Measurements from ENCODE around the gene ZNRF2. TPM values are rescaled to one million over a fixed set of nuclear protein-coding genes. Genes with fewer than 3 reads are reported as not detected.
A peak's percentile ranks its signal among the peaks of the same experiment; 100 is the strongest.
"Not testable (repeated sequence)": the region's sequence is repeated elsewhere in the genome, so short reads cannot be mapped to it uniquely, and the experiment has no call there.

Gene ZNRF2
- total and polyA plus RNA-seq, 2 of the 13 experiments (the other 11 are each of a cell fraction or from before 2014, with no cell fraction given): 3.5 to 7.7 TPM

- ATAC-seq: no peak
- no peaks in the 10 kb centered on the region for H4K20me1 ChIP-seq (ENCODE audit: insufficient read depth, low read length)
- peaks cover 16% of the 10 kb centered on the region for H3K4me1 ChIP-seq (ENCODE audit: insufficient read depth, low read length)
- no peaks in the 10 kb centered on the region; the same call in 1 of the 2 replicates for H3K9me3 ChIP-seq (ENCODE audit: low read length)
- no peak overlapping the region for H2AFZ ChIP-seq (ENCODE audit: low read length)
- 77% methylated on average over 4 of the region's 4 CpGs for WGBS (ENCODE audit: low lambda C conversion rate)
- H3K79me2 ChIP-seq (ENCODE audit: insufficient read depth, low read length): no peaks in the 10 kb centered on the region
- FAIRE-seq: no peak
- no peaks in the 10 kb centered on the region for H3K27me3 ChIP-seq (ENCODE audit: control insufficient read depth in 1 of 2, insufficient read depth in 2 of 2, low read length in 2 of 2)
- ChIA-PET CTCF (ENCODE audit: low intra/inter-chr PET ratio, low total read pairs) (no interaction called here), POLR2A (no interaction called here)
- TF ChIP-seq THAP7 (CRISPR knock-in tag; IDR thresholded peaks at IDR 0.05) (no peak), TBL1XR1 (IDR thresholded peaks at IDR 0.05; ENCODE audit: borderline replicate concordance, low read length, partially characterized antibody) (no peak), MAFK (conservative IDR thresholded peaks at IDR 0.05 in 1 of 2, IDR thresholded peaks at IDR 0.05 in 1 of 2; ENCODE audit: low read length in 2 of 2) (peak; percentile 15 to 50; a peak in 2 of 4 replicates), MAFF (IDR thresholded peaks at IDR 0.05; ENCODE audit: low read depth, low read length) (peak; percentile 15; the same call in 1 of the 2 replicates)
- H3K36me3 ChIP-seq (replicated peaks in 1 of 2; ENCODE audit: control insufficient read depth in 1 of 2, insufficient read depth in 2 of 2, low read length in 2 of 2): no peaks in the 10 kb centered on the region
- no peak for DNase-seq (ENCODE audit: low spot score)
- no peak overlapping the region for H3K4me2 ChIP-seq (ENCODE audit: low read depth, low read length)
- H3K27ac ChIP-seq (ENCODE audit: extremely low read length, insufficient read depth, low read length): no peak overlapping the region
- intact Hi-C loops (cut with micrococcal nuclease; ENCODE audit: unreplicated experiment): no loop called here
- no TSS peak for BruUV-seq (replicated peaks)
- in situ Hi-C loops (cut with HindIII; ENCODE audit: extremely low pct_ligation_motif_present, low pct_unique_long_range_greater_than_20kb): no loop called here
- H3K4me3 ChIP-seq (replicated peaks in 1 of 3; ENCODE audit: insufficient read depth in 1 of 3, low read depth in 2 of 3, low read length in 3 of 3): no peak overlapping the region
- H3K9ac ChIP-seq (ENCODE audit: insufficient read depth, low read depth, low read length): no peak overlapping the region
Observed at GRCh38 chr7:30379741-30380140, 95.3 kb downstream of the ZNRF2 start.

DNA sequence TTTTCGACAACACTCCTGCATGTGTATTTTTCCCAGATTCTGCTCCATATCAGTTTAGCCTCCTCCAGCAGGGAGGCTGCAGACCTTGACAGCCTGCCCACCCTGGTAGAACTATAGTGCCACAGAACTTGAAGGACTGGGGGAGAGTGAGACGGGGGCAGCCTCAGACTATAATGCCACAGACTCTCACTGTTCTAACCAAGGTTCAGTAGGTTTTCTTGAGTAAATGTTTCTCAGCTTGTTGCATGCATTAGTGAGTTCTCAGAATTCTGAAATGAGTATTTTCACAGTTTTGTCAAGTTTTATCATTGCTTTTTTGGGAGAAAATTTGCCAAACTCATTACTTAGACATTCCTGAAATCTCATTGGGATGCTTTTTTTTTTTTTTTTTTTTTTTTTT, 95.9 kb downstream of the ZNRF2 start:
- no peaks in the 10 kb centered on the region for H4K20me1 ChIP-seq (ENCODE audit: insufficient read depth, low read length)
- no peak overlapping the region for H3K27ac ChIP-seq (ENCODE audit: extremely low read length, insufficient read depth, low read length)
- POLR2A ChIA-PET: no interaction called here
- H2AFZ ChIP-seq (ENCODE audit: low read length): no peak overlapping the region
- H3K4me3 ChIP-seq (replicated peaks in 1 of 3; ENCODE audit: insufficient read depth in 1 of 3, low read depth in 2 of 3, low read length in 3 of 3): no peak overlapping the region
- H3K4me1 ChIP-seq (ENCODE audit: insufficient read depth, low read length): peaks cover 16% of the 10 kb centered on the region
- H3K9me3 ChIP-seq (ENCODE audit: low read length): no peaks in the 10 kb centered on the region; the same call in 1 of the 2 replicates
- in situ Hi-C loops (cut with HindIII; ENCODE audit: extremely low pct_ligation_motif_present, low pct_unique_long_range_greater_than_20kb): no loop called here
- no peak overlapping the region for H3K4me2 ChIP-seq (ENCODE audit: low read depth, low read length)
- TF ChIP-seq ZC3H4 (CRISPR knock-in tag; IDR thresholded peaks at IDR 0.05; ENCODE audit: borderline replicate concordance): no peak
- TF ChIP-seq ATF1 (CRISPR knock-in tag; IDR thresholded peaks at IDR 0.05): no peak
- intact Hi-C loops (cut with micrococcal nuclease; ENCODE audit: unreplicated experiment): no loop called here
- FAIRE-seq (no peak), ATAC-seq (no peak), DNase-seq (ENCODE audit: low spot score) (no peak)
- WGBS (ENCODE audit: low lambda C conversion rate): 90% methylated on average over 2 of the region's 2 CpGs
- H3K79me2 ChIP-seq (ENCODE audit: insufficient read depth, low read length): no peaks in the 10 kb centered on the region
- no peaks in the 10 kb centered on the region for H3K27me3 ChIP-seq (ENCODE audit: control insufficient read depth in 1 of 2, insufficient read depth in 2 of 2, low read length in 2 of 2)
- H3K36me3 ChIP-seq (replicated peaks in 1 of 2; ENCODE audit: control insufficient read depth in 1 of 2, insufficient read depth in 2 of 2, low read length in 2 of 2): no peaks in the 10 kb centered on the region
- no TSS peak for BruUV-seq (replicated peaks)
- no peak overlapping the region for H3K9ac ChIP-seq (ENCODE audit: insufficient read depth, low read depth, low read length)
- CTCF ChIA-PET (ENCODE audit: low intra/inter-chr PET ratio, low total read pairs): no interaction called here

DNA sequence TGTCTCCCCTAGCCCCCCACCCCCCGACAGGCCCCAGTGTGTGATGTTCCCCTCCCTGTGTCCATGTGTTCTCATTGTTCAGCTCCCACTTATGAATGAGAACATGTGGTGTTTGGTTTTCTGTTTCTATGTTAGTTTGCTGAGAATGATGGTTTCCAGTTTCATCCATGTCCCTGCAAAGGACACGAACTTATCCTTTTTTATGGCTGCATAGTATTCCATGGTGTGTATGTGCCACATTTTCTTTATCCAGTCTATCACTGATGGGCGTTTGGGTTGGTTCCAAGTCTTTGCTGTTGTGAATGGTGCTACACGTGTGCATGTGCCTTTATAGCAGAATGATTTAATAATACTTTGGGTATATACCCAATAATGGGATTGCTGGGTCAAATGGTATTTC, 96.4 kb downstream of the ZNRF2 start:
- H3K4me2 ChIP-seq (ENCODE audit: low read depth, low read length); H3K27me3 ChIP-seq (ENCODE audit: control insufficient read depth in 1 of 2, insufficient read depth in 2 of 2, low read length in 2 of 2); ATAC-seq; H3K4me3 ChIP-seq (replicated peaks in 1 of 3; ENCODE audit: insufficient read depth in 1 of 3, low read depth in 2 of 3, low read length in 3 of 3); in situ Hi-C loops (cut with HindIII; ENCODE audit: extremely low pct_ligation_motif_present, low pct_unique_long_range_greater_than_20kb); H2AFZ ChIP-seq (ENCODE audit: low read length); DNase-seq (ENCODE audit: low spot score); H3K9ac ChIP-seq (ENCODE audit: insufficient read depth, low read depth, low read length); intact Hi-C loops (cut with micrococcal nuclease; ENCODE audit: unreplicated experiment); H3K9me3 ChIP-seq (ENCODE audit: low read length); H4K20me1 ChIP-seq (ENCODE audit: insufficient read depth, low read length); H3K27ac ChIP-seq (ENCODE audit: extremely low read length, insufficient read depth, low read length); BruUV-seq (replicated peaks); FAIRE-seq; POLR2A ChIA-PET; H3K36me3 ChIP-seq (replicated peaks in 1 of 2; ENCODE audit: control insufficient read depth in 1 of 2, insufficient read depth in 2 of 2, low read length in 2 of 2); CTCF ChIA-PET (ENCODE audit: low intra/inter-chr PET ratio, low total read pairs); H3K79me2 ChIP-seq (ENCODE audit: insufficient read depth, low read length): not testable (repeated sequence)
- WGBS (ENCODE audit: low lambda C conversion rate): 92% methylated on average over 4 of the region's 4 CpGs
- H3K4me1 ChIP-seq (ENCODE audit: insufficient read depth, low read length): peaks cover 16% of the 10 kb centered on the region

Data from HepG2 (cell line).